H1 (cell line): ENCODE measurements around the gene NDC1. TPM values are rescaled to one million over a fixed set of nuclear protein-coding genes. Genes with fewer than 3 reads are reported as not detected.

Experiments
- CTCF ChIA-PET: fragments of 300-600 bp; sonication (Branson Sonifier 250); formaldehyde crosslinking; loops from one replicate; lab custom pipeline; 2021; ENCODE audit not compliant: partially characterized antibody; lab: Charles Lee
- POLR2A ChIA-PET: fragments of 300-600 bp; sonication (Branson Sonifier 250); formaldehyde crosslinking; loops from one replicate; lab custom pipeline; 2021; ENCODE audit warnings: inconsistent platforms; ENCODE audit not compliant: partially characterized antibody; lab: Charles Lee
- DNase-seq, 2 experiments: peaks; one replicate each; pipeline versions ENCODE4 v3.0.0 to v3.0.0-alpha.2; 2010 to 2022; ENCODE audit warnings: low spot score in 2 of 2, low read depth in 1 of 2, mixed read lengths in 1 of 2
- FAIRE-seq: peaks from 2 replicates; lab custom pipeline; 2011; peaks lifted over from hg19 to GRCh38; lab: Jason Lieb, UNC
- H2AFZ ChIP-seq: 2 replicates; pipeline ENCODE4 v1.8.1; 2012; ENCODE audit warnings: low read length, inconsistent platforms
- H2AK5ac ChIP-seq: 2 replicates; pipeline ENCODE4 v1.6.1; 2013; ENCODE audit warnings: low read depth, low read length
- H2BK120ac ChIP-seq: replicated peaks from 2 replicates; pipeline ENCODE3; 2013; ENCODE audit warnings: low read depth, low read length, inconsistent platforms
- H2BK12ac ChIP-seq: 2 replicates; pipeline ENCODE4 v1.6.1; 2013; ENCODE audit warnings: low read depth, low read length
- H2BK15ac ChIP-seq: 2 replicates; pipeline ENCODE4 v1.6.1; 2013; ENCODE audit warnings: low read length
- H2BK20ac ChIP-seq: 2 replicates; pipeline ENCODE4 v1.6.1; 2013; ENCODE audit warnings: low read length
- H2BK5ac ChIP-seq: 2 replicates; pipeline ENCODE4 v1.6.1; 2013; ENCODE audit warnings: low read depth, low read length
- H3K14ac ChIP-seq: 2 replicates; pipeline ENCODE4 v1.6.1; 2013; ENCODE audit warnings: inconsistent platforms; ENCODE audit not compliant: insufficient read length
- H3K18ac ChIP-seq: 2 replicates; pipeline ENCODE4 v1.6.1; 2013; ENCODE audit warnings: low read length; ENCODE audit errors: extremely low read depth
- H3K23ac ChIP-seq: 2 replicates; pipeline ENCODE4 v1.6.1; 2013; ENCODE audit warnings: inconsistent platforms; ENCODE audit not compliant: insufficient read length
- H3K23me2 ChIP-seq: 2 replicates; pipeline ENCODE4 v1.6.1; 2013; ENCODE audit warnings: low read depth, low read length
- H3K27ac ChIP-seq: 2 replicates; pipeline ENCODE4 v1.6.1; 2011; ENCODE audit warnings: low read depth, low read length, inconsistent platforms
- H3K27me3 ChIP-seq, 4 experiments: replicated peaks in 1 of 4; 1 replicate in 1 of 4; 2 replicates in 3 of 4; pipeline versions ENCODE4 v1.6.1 to v1.8.1; 2011 to 2013; ENCODE audit warnings: low read length in 3 of 4, mild to moderate bottlenecking in 3 of 4, inconsistent platforms in 2 of 4, mixed read lengths in 2 of 4, moderate library complexity in 1 of 4; ENCODE audit not compliant: control insufficient read depth in 3 of 4, insufficient read depth in 3 of 4; ENCODE audit errors: extremely low read depth in 1 of 4
- H3K36me3 ChIP-seq, 4 experiments: 2 replicates each; pipeline versions ENCODE4 v1.6.1 to v1.8.1; 2011 to 2013; ENCODE audit warnings: mild to moderate bottlenecking in 4 of 4, low read length in 3 of 4, moderate library complexity in 2 of 4, control low read depth in 1 of 4, inconsistent platforms in 1 of 4; ENCODE audit not compliant: insufficient read depth in 4 of 4, control insufficient read depth in 2 of 4
- H3K4ac ChIP-seq: replicated peaks from 2 replicates; pipeline ENCODE3; 2013; ENCODE audit warnings: low read length, low read depth, mixed read lengths, inconsistent platforms; ENCODE audit not compliant: insufficient read length
- H3K4me1 ChIP-seq, 4 experiments: replicated peaks in 1 of 4; 1 replicate in 1 of 4; 2 replicates in 3 of 4; pipeline versions ENCODE4 v1.6.1 to v1.8.1; 2011 to 2013; ENCODE audit warnings: low read length in 3 of 4, inconsistent platforms in 2 of 4, mixed read lengths in 1 of 4; ENCODE audit not compliant: insufficient read depth in 4 of 4, control insufficient read depth in 3 of 4
- H3K4me2 ChIP-seq, 2 experiments: 2 replicates each; pipeline versions ENCODE4 v1.6.1 to v1.8.1; 2011 to 2013; ENCODE audit warnings: low read depth in 2 of 2, low read length in 2 of 2, control low read depth in 1 of 2, inconsistent platforms in 1 of 2, mild to moderate bottlenecking in 1 of 2; ENCODE audit not compliant: insufficient read depth in 1 of 2
- H3K4me3 ChIP-seq, 4 experiments: fragments of 200-600, 300-600 bp in 1 of 4; sonication (generic), shearing (Covaris generic), sonication (Bioruptor Twin) in 1 of 4; 2 replicates each; pipeline versions ENCODE4 v1.5.1 to v1.8.1; 2011 to 2016; ENCODE audit warnings: low read length in 4 of 4, low read depth in 3 of 4, control low read depth in 2 of 4, inconsistent platforms in 2 of 4, mild to moderate bottlenecking in 2 of 4, mixed read lengths in 1 of 4, moderate library complexity in 1 of 4; ENCODE audit not compliant: insufficient read depth in 2 of 4; ENCODE audit errors: extremely low read depth in 1 of 4
- H3K56ac ChIP-seq: replicated peaks from 2 replicates; pipeline ENCODE3; 2013; ENCODE audit warnings: low read depth, mild to moderate bottlenecking, mixed read lengths, low read length, inconsistent platforms; ENCODE audit not compliant: insufficient read length
- H3K79me1 ChIP-seq: 2 replicates; pipeline ENCODE4 v1.6.1; 2013; ENCODE audit warnings: low read depth, low read length, control low read depth
- H3K79me2 ChIP-seq, 2 experiments: 2 replicates each; pipeline versions ENCODE4 v1.6.1 to v1.8.1; 2012 to 2013; ENCODE audit warnings: low read length in 2 of 2, mild to moderate bottlenecking in 2 of 2, inconsistent platforms in 1 of 2; ENCODE audit not compliant: insufficient read depth in 2 of 2, control insufficient read depth in 1 of 2
- H3K9ac ChIP-seq, 4 experiments: replicated peaks in 1 of 4; 1 replicate in 1 of 4; 2 replicates in 3 of 4; pipeline versions ENCODE4 v1.6.1 to v1.8.1; 2011 to 2013; ENCODE audit warnings: low read depth in 3 of 4, low read length in 3 of 4, control low read depth in 2 of 4, mild to moderate bottlenecking in 2 of 4, moderate library complexity in 2 of 4, inconsistent platforms in 1 of 4; ENCODE audit errors: extremely low read depth in 1 of 4
- H3K9me3 ChIP-seq, 2 experiments: 2 replicates each; pipeline versions ENCODE4 v1.6.1 to v1.8.1; 2012 to 2013; ENCODE audit warnings: mild to moderate bottlenecking in 2 of 2, moderate library complexity in 2 of 2, control low read depth in 1 of 2, inconsistent platforms in 1 of 2, low read depth in 1 of 2, low read length in 1 of 2, mixed read lengths in 1 of 2; ENCODE audit not compliant: insufficient read depth in 2 of 2
- H4K20me1 ChIP-seq, 2 experiments: replicated peaks in 1 of 2; 2 replicates each; pipeline versions ENCODE3 to v1.8.1; 2011 to 2013; ENCODE audit warnings: inconsistent platforms in 2 of 2, low read length in 2 of 2, mild to moderate bottlenecking in 1 of 2; ENCODE audit not compliant: insufficient read depth in 2 of 2, control insufficient read depth in 1 of 2
- H4K5ac ChIP-seq: 2 replicates; pipeline ENCODE4 v1.6.1; 2013; ENCODE audit warnings: low read length, low read depth, mixed read lengths, inconsistent platforms; ENCODE audit not compliant: insufficient read length
- H4K8ac ChIP-seq: 2 replicates; pipeline ENCODE4 v1.8.0; 2013; ENCODE audit warnings: mild to moderate bottlenecking, moderate library complexity, low read length, inconsistent platforms; ENCODE audit not compliant: insufficient read depth; ENCODE audit errors: extremely low read depth
- H4K91ac ChIP-seq: replicated peaks from 2 replicates; pipeline ENCODE3; 2013; ENCODE audit warnings: low read length, mixed read lengths, inconsistent platforms; ENCODE audit not compliant: insufficient read length
- BACH1 ChIP-seq: IDR thresholded peaks from 2 replicates; pipeline ENCODE4 v1.6.1; 2012; ENCODE audit warnings: low read length, improper control_type of control experiment
- BRCA1 ChIP-seq: IDR thresholded peaks from 2 replicates; pipeline ENCODE4 v1.6.1; 2012; ENCODE audit warnings: low read depth, low read length, improper control_type of control experiment
- CBX5 ChIP-seq: fragments of 300-800, 300-1000 bp; sonication (generic); IDR thresholded peaks from 2 replicates; pipeline ENCODE4 v1.7.1; 2016; ENCODE audit warnings: antibody characterized with exemption, low read length, low read depth
- CEBPB ChIP-seq: IDR thresholded peaks from 2 replicates; pipeline ENCODE4 v1.6.1; 2012; ENCODE audit warnings: low read depth, low read length
- CHD2 ChIP-seq: IDR thresholded peaks from 2 replicates; pipeline ENCODE4 v1.6.1; 2012; ENCODE audit warnings: low read length, improper control_type of control experiment
- CREB1 ChIP-seq: IDR thresholded peaks from 2 replicates; pipeline ENCODE4 v1.6.1; 2012; ENCODE audit warnings: inconsistent platforms
- EGR1 ChIP-seq: IDR thresholded peaks from 2 replicates; pipeline ENCODE4 v1.6.1; 2011; ENCODE audit warnings: low read depth, low read length, borderline replicate concordance
- EP300 ChIP-seq, 2 experiments: IDR thresholded peaks; 1 replicate in 1 of 2; 2 replicates in 1 of 2; pipeline ENCODE4 v1.6.1; 2011 to 2012; ENCODE audit warnings: low read depth in 2 of 2, low read length in 2 of 2, mild to moderate bottlenecking in 2 of 2, borderline replicate concordance in 1 of 2, inconsistent platforms in 1 of 2, moderate library complexity in 1 of 2
- MAX ChIP-seq: IDR thresholded peaks from 2 replicates; pipeline ENCODE4 v1.6.1; 2012; ENCODE audit warnings: inconsistent platforms
- POLR2A ChIP-seq, 2 experiments: IDR thresholded peaks; 1 replicate in 1 of 2; 2 replicates in 1 of 2; pipeline ENCODE4 v1.6.1; 2011; ENCODE audit warnings: low read depth in 2 of 2, low read length in 2 of 2, mild to moderate bottlenecking in 2 of 2; ENCODE audit errors: control extremely low read depth in 1 of 2
- RBBP5 ChIP-seq: IDR thresholded peaks from 2 replicates; pipeline ENCODE4 v1.7.1; 2012; ENCODE audit warnings: low read depth, mild to moderate bottlenecking, inconsistent platforms, low read length, moderate library complexity, borderline replicate concordance
- RXRA ChIP-seq: IDR thresholded peaks from 2 replicates; pipeline ENCODE4 v1.6.1; 2011; ENCODE audit warnings: low read depth, mild to moderate bottlenecking, low read length, moderate library complexity; ENCODE audit not compliant: insufficient read depth
- SAP30 ChIP-seq: fragments of 300-600 bp; sonication (generic); IDR thresholded peaks from 2 replicates; pipeline ENCODE4 v1.7.1; 2012; ENCODE audit warnings: low read length, moderate library complexity, mild to moderate bottlenecking, inconsistent platforms; ENCODE audit not compliant: insufficient read depth, insufficient replicate concordance
- TAF7 ChIP-seq: optimal IDR thresholded peaks from 2 replicates; pipeline ENCODE3; 2011; ENCODE audit warnings: low read depth, mild to moderate bottlenecking, inconsistent platforms, low read length, moderate library complexity, borderline replicate concordance
- ZNF274 ChIP-seq: IDR thresholded peaks from 2 replicates; pipeline ENCODE4 v1.7.0; 2012; ENCODE audit warnings: low read length, borderline replicate concordance; ENCODE audit errors: extremely low read depth
- WGBS, 2 experiments: shearing (Covaris generic) in 1 of 2; methylation state at CpG; one replicate each; pipeline versions ENCODE4 v1.1.6 to v1.1.7; 2013 to 2015; ENCODE audit warnings: low lambda C conversion rate in 2 of 2, mixed read lengths in 2 of 2, inconsistent platforms in 1 of 2, low coverage in 1 of 2, missing lambda C conversion rate in 1 of 2; ENCODE audit not compliant: insufficient replicate concordance in 2 of 2, insufficient coverage in 1 of 2, insufficient read length in 1 of 2; ENCODE audit errors: extremely low coverage in 1 of 2, missing lambda C conversion rate in 1 of 2; 5-methylcytosine and 5-hydroxymethylcytosine counted together
- polyA plus RNA-seq, 7 experiments: library from polyadenylated mRNA; depleted of rRNA in 3 of 7; stranded (reverse) in 5 of 7; unstranded in 2 of 7; fragments of >200 nt in 5 of 7; fragments of 200-250 nt in 2 of 7; gene quantifications; 1 replicate in 5 of 7; 2 replicates in 1 of 7; 4 replicates in 1 of 7; pipeline versions ENCODE4 v1.2.1 to v1.2.3, GENCODE V29; 2011 to 2013; ENCODE audit warnings: missing spikeins in 2 of 7, mixed read lengths in 2 of 7
- total RNA-seq: library from RNA; stranded (reverse); fragmentation: NEBNext Ultra II Directional; extraction: Animal tissue kit (Norgen Biotek cat#: 25700); gene quantifications from 2 replicates; pipeline ENCODE4 v1.2.1, GENCODE V29; 2021

Gene NDC1
- total and polyA plus RNA-seq, 2 of the 8 experiments (the other 6 are each of a cell fraction or from before 2014, with no cell fraction given) = 62.9 to 66.1 TPM

DNA sequence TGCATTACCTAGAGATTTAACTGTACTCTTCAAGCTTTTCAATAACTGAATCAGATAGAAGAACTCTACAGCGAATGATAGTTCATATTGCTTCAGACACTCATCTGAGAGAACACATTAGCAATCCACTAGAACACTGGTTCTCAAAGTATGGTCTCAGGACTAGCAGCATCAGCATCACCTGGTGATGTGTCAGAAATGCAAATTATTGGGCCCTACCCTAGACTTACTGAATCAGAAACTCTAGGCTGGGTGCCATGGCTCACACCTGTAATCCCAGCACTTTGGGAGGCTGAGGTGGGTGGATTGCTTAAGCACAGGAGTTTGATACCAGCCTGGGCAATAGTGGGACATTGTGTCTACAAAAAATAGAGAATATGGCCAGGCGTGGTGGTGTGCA, 74.2 kb downstream of the NDC1 start:
- Histone ChIP-seq H4K5ac (no peak overlapping the region), H2AK5ac (no peak overlapping the region), H3K9me3 (no peaks in the 10 kb centered on the region), H3K27ac (no peak overlapping the region), H2BK5ac (no peak overlapping the region), H2BK20ac (no peak overlapping the region), H3K56ac (no peak overlapping the region), H3K27me3 (no peaks in the 10 kb centered on the region), H3K23me2 (no peaks in the 10 kb centered on the region), H3K18ac (no peak overlapping the region), H3K9ac (no peak overlapping the region), H2AFZ (no peak overlapping the region), H3K4me3 (no peak overlapping the region), H2BK120ac (no peak overlapping the region), H3K4me1 (no peaks in the 10 kb centered on the region), H4K91ac (no peak overlapping the region), H3K4ac (no peak overlapping the region), H2BK15ac (no peak overlapping the region), H3K79me2 (no peaks in the 10 kb centered on the region), H3K36me3 (peaks cover 2 to 18% (median 6%) of the 10 kb centered on the region in 4 experiments; a peak in 3 of 8 replicates), H3K23ac (no peak overlapping the region), H4K8ac (no peak overlapping the region), H4K20me1 (no peaks in the 10 kb centered on the region), H3K14ac (no peak overlapping the region), H3K79me1 (no peaks in the 10 kb centered on the region), H2BK12ac (no peak overlapping the region), H3K4me2 (no peak overlapping the region)
- ChIA-PET POLR2A (interaction anchor here (1.1 to 1.6 kb wide), 2 partner anchors 11 to 195 kb away, joined by 3 to 4 read pairs; no protein-coding TSS in a partner anchor), CTCF (interaction anchor here (0.5 to 4.2 kb wide), 13 partner anchors 8 to 523 kb away, joined by 3 to 28 read pairs (median 4); no protein-coding TSS in a partner anchor)
- FAIRE-seq = no peak
- DNase-seq = no peak
- WGBS, 2 experiments = 86% methylated on average over 2 of the region's 2 CpGs; no CpG with 5 or more reads in 1 of the 2 experiments
- TF ChIP-seq RXRA (no peak), BRCA1 (no peak), SAP30 (no peak), ZNF274 (no peak), EP300 (IDR thresholded peaks at IDR 0.05; ENCODE audit: borderline replicate concordance in 1 of 2, low read depth in 2 of 2, low read length in 2 of 2) (no peak), TAF7 (no peak), RBBP5 (no peak), POLR2A (IDR thresholded peaks at IDR 0.05; ENCODE audit: control extremely low read depth in 1 of 2, low read depth in 2 of 2, low read length in 2 of 2) (no peak; a peak in 1 of 3 replicates), CREB1 (no peak), CHD2 (no peak), EGR1 (no peak), CEBPB (no peak), BACH1 (no peak), CBX5 (no peak), MAX (no peak)
